GM23248 (cell line): ENCODE data around the gene TPCN2. TPM values are rescaled to one million over a fixed set of nuclear protein-coding genes. Genes with fewer than 3 reads are reported as not detected.

Experiments used
- DNase-seq: peaks from one replicate; pipeline ENCODE4 v3.0.0-alpha.2; 2015
- H2AFZ ChIP-seq: fragments of 200-600 bp; sonication (generic); 2 replicates; pipeline ENCODE4 v1.6.1; 2016; ENCODE audit warnings: antibody characterized with exemption
- H3F3A ChIP-seq: fragments of 200-600 bp; sonication (generic); 2 replicates; pipeline ENCODE4 v1.6.1; 2016; ENCODE audit warnings: mild to moderate bottlenecking, antibody characterized with exemption, mixed run types; ENCODE audit not compliant: insufficient read depth
- H3K27ac ChIP-seq: fragments of 200-600 bp; sonication (generic); 2 replicates; pipeline ENCODE4 v1.5.1; 2016; ENCODE audit warnings: mild to moderate bottlenecking
- H3K27me3 ChIP-seq: fragments of 200-600 bp; sonication (generic); replicated peaks from 2 replicates; pipeline ENCODE4 v1.6.1; 2016; ENCODE audit warnings: mild to moderate bottlenecking; ENCODE audit not compliant: insufficient read depth
- H3K36me3 ChIP-seq: fragments of 200-600 bp; sonication (generic); 2 replicates; pipeline ENCODE4 v1.6.1; 2016; ENCODE audit warnings: low read depth, mild to moderate bottlenecking
- H3K4me1 ChIP-seq: fragments of 200-600 bp; sonication (generic); 2 replicates; pipeline ENCODE4 v1.6.1; 2016; ENCODE audit warnings: mild to moderate bottlenecking; ENCODE audit not compliant: insufficient read depth
- H3K4me2 ChIP-seq: fragments of 200-600 bp; sonication (generic); one replicate; pipeline ENCODE4 v1.6.1; 2016; ENCODE audit warnings: mild to moderate bottlenecking; ENCODE audit not compliant: unreplicated experiment
- H3K4me3 ChIP-seq: fragments of 200-600 bp; sonication (generic); 2 replicates; pipeline ENCODE4 v1.5.1; 2016; ENCODE audit warnings: mild to moderate bottlenecking
- H3K79me2 ChIP-seq: fragments of 200-600 bp; sonication (generic); 2 replicates; pipeline ENCODE4 v1.6.1; 2016; ENCODE audit warnings: mild to moderate bottlenecking; ENCODE audit not compliant: insufficient read depth
- H3K9ac ChIP-seq: fragments of 200-600 bp; sonication (generic); 2 replicates; pipeline ENCODE4 v1.6.1; 2016; ENCODE audit warnings: mild to moderate bottlenecking
- H3K9me2 ChIP-seq: fragments of 200-600 bp; sonication (generic); 2 replicates; pipeline ENCODE4 v1.6.1; 2016; ENCODE audit warnings: mixed run types, mild to moderate bottlenecking, moderate library complexity; ENCODE audit not compliant: insufficient read depth
- H3K9me3 ChIP-seq: fragments of 200-600 bp; sonication (generic); one replicate; pipeline ENCODE4 v1.6.1; 2017; ENCODE audit warnings: low read depth
- H4K20me1 ChIP-seq: fragments of 200-600 bp; sonication (generic); 2 replicates; pipeline ENCODE4 v1.6.0; 2016; ENCODE audit not compliant: insufficient read depth
- EZH2 ChIP-seq: fragments of 200-600 bp; sonication (generic); IDR thresholded peaks from 2 replicates; pipeline ENCODE4 v1.6.1; 2018; ENCODE audit warnings: antibody characterized with exemption, mild to moderate bottlenecking; ENCODE audit not compliant: insufficient read depth, poor library complexity, severe bottlenecking
- EZH2phosphoT487 ChIP-seq: fragments of 200-600 bp; sonication (generic); IDR thresholded peaks from 2 replicates; pipeline ENCODE4 v1.6.1; 2018; ENCODE audit warnings: antibody characterized with exemption, moderate library complexity, mild to moderate bottlenecking, low read depth; ENCODE audit not compliant: insufficient read depth
- WGBS, 2 experiments: methylation state at CpG; one replicate each; pipeline ENCODE4 v1.1.6; 2015 to 2017; ENCODE audit warnings: low lambda C conversion rate in 2 of 2, low coverage in 1 of 2; ENCODE audit errors: missing lambda C conversion rate in 2 of 2; 5-methylcytosine and 5-hydroxymethylcytosine counted together
- in situ Hi-C: fragments of 300-500 bp; cut with MboI; formaldehyde crosslinking; loops from 2 replicates; pipeline ENCODE4 v1.15.0; 2020
- polyA plus RNA-seq: library from polyadenylated mRNA; unstranded; fragments of >200 nt; fragmentation: Nextera tagmentation; extraction: Ambion mirVana; gene quantifications from 2 replicates; pipeline ENCODE4 v1.2.1, GENCODE V29; 2016
- total RNA-seq: library from RNA; depleted of rRNA; stranded (reverse); fragments of >200 nt; shearing (Covaris generic); gene quantifications from 2 replicates; pipeline ENCODE4 v1.2.3, GENCODE V29; 2014

Gene TPCN2
- total and polyA plus RNA-seq, 2 experiments from 2014 or later = 7.1 to 8.5 TPM

DNA sequence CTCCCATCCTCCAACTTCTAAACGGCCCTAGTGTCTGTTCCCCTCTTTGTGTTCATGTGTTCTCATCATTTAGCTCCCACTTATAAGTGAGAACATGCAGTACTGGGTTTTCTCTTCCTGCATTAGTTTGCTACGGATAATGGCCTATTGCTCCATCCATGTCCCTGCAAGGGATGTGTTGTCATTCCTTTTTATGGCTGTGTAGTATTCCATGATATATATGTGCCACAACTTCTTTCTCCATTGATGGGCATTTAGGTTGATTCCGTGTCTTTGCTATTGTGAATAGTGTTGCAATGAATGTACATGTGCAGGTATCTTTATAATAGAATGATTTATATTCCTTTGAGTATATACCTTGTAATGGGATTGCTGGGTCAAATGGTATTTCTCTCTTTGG lies 101.4 kb downstream of the TPCN2 start:
- no peak for DNase-seq
- no peaks in the 10 kb centered on the region for H3K9me3 ChIP-seq
- peaks cover 4% of the 10 kb centered on the region; the same call in 1 of the 2 replicates for H3F3A ChIP-seq
- no peaks in the 10 kb centered on the region for H3K36me3 ChIP-seq
- no peak overlapping the region for H3K4me3 ChIP-seq
- H3K9me2 ChIP-seq = no peaks in the 10 kb centered on the region
- H3K79me2 ChIP-seq = no peaks in the 10 kb centered on the region
- H3K27me3 ChIP-seq = no peaks in the 10 kb centered on the region
- no peak overlapping the region for H3K9ac ChIP-seq
- in situ Hi-C loops = no loop called here
- no peak overlapping the region for H3K27ac ChIP-seq
- H4K20me1 ChIP-seq = no peaks in the 10 kb centered on the region
- TF ChIP-seq EZH2 (no peak), EZH2phosphoT487 (no peak)
- H2AFZ ChIP-seq = no peak overlapping the region
- no peak overlapping the region for H3K4me2 ChIP-seq
- H3K4me1 ChIP-seq = peaks cover 4% of the 10 kb centered on the region; the same call in 1 of the 2 replicates
- WGBS, 2 experiments = 42 to 47% methylated on average over 3 of the region's 3 CpGs

DNA sequence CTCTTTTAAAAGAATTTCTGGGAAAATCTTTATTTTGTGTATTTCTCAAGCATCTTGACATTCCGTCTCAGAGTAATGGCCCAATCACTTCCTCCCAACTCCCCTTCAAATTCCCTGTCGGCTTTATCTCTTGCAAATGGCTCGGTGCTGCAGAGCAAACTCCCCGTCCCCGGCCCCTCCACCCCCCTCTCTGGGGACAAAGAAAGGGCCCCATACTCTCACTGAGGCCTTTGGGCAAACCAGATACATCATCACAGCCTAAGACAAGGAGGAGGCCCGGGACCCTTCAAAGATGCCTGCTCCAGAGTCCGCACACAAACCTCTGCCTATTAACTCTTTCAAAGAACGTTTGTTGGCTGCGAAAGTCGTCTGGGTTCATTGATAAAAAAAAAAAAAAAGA lies 103.1 kb downstream of the TPCN2 start:
- DNase-seq = no peak
- no peak overlapping the region for H3K27ac ChIP-seq
- no peaks in the 10 kb centered on the region for H3F3A ChIP-seq
- TF ChIP-seq EZH2 = no peak
- TF ChIP-seq EZH2phosphoT487 = no peak
- no peaks in the 10 kb centered on the region for H4K20me1 ChIP-seq
- H3K4me1 ChIP-seq = peaks cover 4% of the 10 kb centered on the region; the same call in 1 of the 2 replicates
- no peaks in the 10 kb centered on the region for H3K27me3 ChIP-seq
- H3K79me2 ChIP-seq = no peaks in the 10 kb centered on the region
- H3K4me2 ChIP-seq = no peak overlapping the region
- no peak overlapping the region for H2AFZ ChIP-seq
- H3K9me2 ChIP-seq = no peaks in the 10 kb centered on the region
- H3K9me3 ChIP-seq = no peaks in the 10 kb centered on the region
- no peak overlapping the region for H3K4me3 ChIP-seq
- in situ Hi-C loops = no loop called here
- no peak overlapping the region for H3K9ac ChIP-seq
- no peaks in the 10 kb centered on the region for H3K36me3 ChIP-seq
- 74 to 83% methylated on average over 9 to 10 of the region's 10 CpGs for WGBS, 2 experiments

DNA sequence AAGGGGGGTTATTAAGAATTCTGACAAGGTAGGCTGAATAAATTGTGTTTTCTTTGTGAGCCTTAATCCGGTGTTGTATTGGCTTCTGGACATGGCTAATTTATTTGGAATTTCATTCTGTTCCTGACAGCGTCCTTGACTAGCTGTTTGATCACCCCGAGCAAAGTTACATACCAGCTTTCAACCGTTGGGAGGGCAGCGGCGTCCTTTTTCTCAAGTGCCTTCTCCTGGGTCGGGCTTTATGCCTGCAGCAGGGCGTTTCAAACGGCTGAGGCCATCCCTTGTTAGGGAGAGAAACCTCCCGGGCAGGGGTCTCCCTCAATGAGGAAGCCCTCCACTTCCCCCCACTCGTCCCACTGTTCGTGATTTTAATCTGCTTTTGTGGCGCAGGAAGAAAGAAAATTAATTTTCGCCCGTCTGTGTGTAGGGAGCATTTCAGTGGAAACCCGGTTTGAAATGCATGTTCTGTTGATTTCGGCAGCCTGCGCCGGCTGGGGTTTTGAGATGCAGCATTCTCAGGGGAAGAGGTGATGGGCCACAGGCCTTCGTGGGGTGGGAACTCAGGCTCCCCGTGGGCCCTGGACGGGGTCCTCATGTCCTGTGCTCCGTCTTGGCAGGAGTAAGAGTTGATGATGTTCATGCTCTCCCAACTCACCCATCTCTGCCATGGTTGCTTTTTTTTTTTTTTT lies 104.1 kb downstream of the TPCN2 start:
- Histone ChIP-seq H3K9ac (no peak overlapping the region), H4K20me1 (no peaks in the 10 kb centered on the region), H2AFZ (no peak overlapping the region), H3K9me3 (no peaks in the 10 kb centered on the region), H3K27me3 (no peaks in the 10 kb centered on the region), H3K79me2 (no peaks in the 10 kb centered on the region), H3K4me1 (peaks cover 5% of the 10 kb centered on the region; the same call in 1 of the 2 replicates), H3K27ac (no peak overlapping the region), H3K9me2 (no peaks in the 10 kb centered on the region), H3K36me3 (no peaks in the 10 kb centered on the region), H3K4me2 (no peak overlapping the region), H3K4me3 (no peak overlapping the region), H3F3A (no peaks in the 10 kb centered on the region)
- in situ Hi-C loops = no loop called here
- TF ChIP-seq EZH2phosphoT487 = no peak
- no peak for TF ChIP-seq EZH2
- no peak for DNase-seq
- 62 to 63% methylated on average over 23 of the region's 23 CpGs for WGBS, 2 experiments

DNA sequence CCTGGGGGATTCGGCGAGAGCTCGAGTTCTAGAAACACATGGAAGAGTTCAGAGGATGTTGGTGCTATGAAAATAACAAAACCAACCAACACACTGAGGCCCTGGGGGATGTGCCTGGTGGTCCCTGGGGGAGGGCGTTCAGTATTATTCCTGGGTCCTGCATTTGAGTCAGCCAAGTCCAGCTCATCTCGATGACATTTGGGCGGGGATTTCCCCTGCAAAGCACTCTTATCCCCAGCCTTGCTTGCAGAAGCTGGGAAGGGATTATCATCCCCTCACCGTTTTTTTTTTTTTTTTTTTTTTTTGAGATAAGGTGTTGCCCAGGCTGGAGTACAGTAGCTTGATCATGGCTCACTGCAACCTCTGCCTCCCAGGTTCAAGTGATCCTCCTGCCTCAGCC lies 104.9 kb downstream of the TPCN2 start:
- Histone ChIP-seq H3K4me3 (no peak overlapping the region), H3F3A (no peaks in the 10 kb centered on the region), H3K79me2 (no peaks in the 10 kb centered on the region), H3K9me2 (no peaks in the 10 kb centered on the region), H4K20me1 (no peaks in the 10 kb centered on the region), H3K9me3 (no peaks in the 10 kb centered on the region), H3K4me1 (peaks cover 5% of the 10 kb centered on the region; the same call in 1 of the 2 replicates), H2AFZ (no peak overlapping the region), H3K27me3 (no peaks in the 10 kb centered on the region), H3K36me3 (no peaks in the 10 kb centered on the region), H3K27ac (no peak overlapping the region), H3K9ac (no peak overlapping the region), H3K4me2 (no peak overlapping the region)
- in situ Hi-C loops = no loop called here
- TF ChIP-seq EZH2 (no peak), EZH2phosphoT487 (no peak)
- DNase-seq = peak; percentile 20
- 33 to 43% methylated on average over 7 of the region's 7 CpGs for WGBS, 2 experiments
